Measurements from ENCODE around the gene IRAK4. TPM values are rescaled to one million over a fixed set of nuclear protein-coding genes. Genes with fewer than 3 reads are reported as not detected.

IRAK4 gene
- total RNA-seq, 1 donor from 2014 or later: 17.3 TPM

- Mint-ChIP-seq H3K27me3 (ENCODE audit: unreplicated experiment) (no peaks in the 10 kb centered on the region), H3K4me1 (ENCODE audit: unreplicated experiment) (no peaks in the 10 kb centered on the region), H3K36me3 (ENCODE audit: low read depth, unreplicated experiment) (no peaks in the 10 kb centered on the region), H3K4me3 (ENCODE audit: unreplicated experiment) (no peak overlapping the region), H3K27ac (ENCODE audit: unreplicated experiment) (no peak overlapping the region), H3K9me3 (ENCODE audit: unreplicated experiment) (no peaks in the 10 kb centered on the region)
- no peak for DNase-seq (ENCODE audit: low spot score)
- no peak for TF ChIP-seq CTCF (IDR thresholded peaks at IDR 0.05; ENCODE audit: unreplicated experiment)
These were observed 30.1 kb upstream of the IRAK4 start for GRCh38 chr12:43728698-43729097.

GRCh38 chr12:43730283-43730682 lies 28.5 kb upstream of the IRAK4 start:
- H3K4me1 Mint-ChIP-seq (ENCODE audit: unreplicated experiment): no peaks in the 10 kb centered on the region
- H3K9me3 Mint-ChIP-seq (ENCODE audit: unreplicated experiment): no peaks in the 10 kb centered on the region
- H3K27ac Mint-ChIP-seq (ENCODE audit: unreplicated experiment): no peak overlapping the region
- no peaks in the 10 kb centered on the region for H3K36me3 Mint-ChIP-seq (ENCODE audit: low read depth, unreplicated experiment)
- DNase-seq (ENCODE audit: low spot score): no peak
- no peak overlapping the region for H3K4me3 Mint-ChIP-seq (ENCODE audit: unreplicated experiment)
- TF ChIP-seq CTCF (IDR thresholded peaks at IDR 0.05; ENCODE audit: unreplicated experiment): no peak
- H3K27me3 Mint-ChIP-seq (ENCODE audit: unreplicated experiment): no peaks in the 10 kb centered on the region

GRCh38 chr12:43733687-43734086 lies 25.1 kb upstream of the IRAK4 start:
- Mint-ChIP-seq H3K27ac (ENCODE audit: unreplicated experiment) (no peak overlapping the region), H3K4me3 (ENCODE audit: unreplicated experiment) (no peak overlapping the region)
- DNase-seq (ENCODE audit: low spot score): no peak

GRCh38 chr12:43736927-43737440 lies 21.8 kb upstream of the IRAK4 start:
- no peaks in the 10 kb centered on the region for H3K9me3 Mint-ChIP-seq (ENCODE audit: unreplicated experiment)
- H3K4me3 Mint-ChIP-seq (ENCODE audit: unreplicated experiment): no peak overlapping the region
- no peak for DNase-seq (ENCODE audit: low spot score)
- H3K27me3 Mint-ChIP-seq (ENCODE audit: unreplicated experiment): no peaks in the 10 kb centered on the region
- no peak for TF ChIP-seq CTCF (IDR thresholded peaks at IDR 0.05; ENCODE audit: unreplicated experiment)
- no peaks in the 10 kb centered on the region for H3K36me3 Mint-ChIP-seq (ENCODE audit: low read depth, unreplicated experiment)
- no peaks in the 10 kb centered on the region for H3K4me1 Mint-ChIP-seq (ENCODE audit: unreplicated experiment)
- no peak overlapping the region for H3K27ac Mint-ChIP-seq (ENCODE audit: unreplicated experiment)

More at GRCh38 chr12:43733687-43734086, 25.1 kb upstream of the IRAK4 start:
- H3K36me3 Mint-ChIP-seq (ENCODE audit: low read depth, unreplicated experiment): no peaks in the 10 kb centered on the region
- no peaks in the 10 kb centered on the region for H3K9me3 Mint-ChIP-seq (ENCODE audit: unreplicated experiment)
- no peak for TF ChIP-seq CTCF (IDR thresholded peaks at IDR 0.05; ENCODE audit: unreplicated experiment)
- H3K4me1 Mint-ChIP-seq (ENCODE audit: unreplicated experiment): no peaks in the 10 kb centered on the region
- H3K27me3 Mint-ChIP-seq (ENCODE audit: unreplicated experiment): no peaks in the 10 kb centered on the region

- Mint-ChIP-seq H3K36me3 (ENCODE audit: low read depth, unreplicated experiment) (no peaks in the 10 kb centered on the region), H3K4me3 (ENCODE audit: unreplicated experiment) (no peak overlapping the region), H3K27ac (ENCODE audit: unreplicated experiment) (no peak overlapping the region), H3K27me3 (ENCODE audit: unreplicated experiment) (no peaks in the 10 kb centered on the region), H3K9me3 (ENCODE audit: unreplicated experiment) (no peaks in the 10 kb centered on the region), H3K4me1 (ENCODE audit: unreplicated experiment) (no peaks in the 10 kb centered on the region)
- no peak for DNase-seq (ENCODE audit: low spot score)
- TF ChIP-seq CTCF (IDR thresholded peaks at IDR 0.05; ENCODE audit: unreplicated experiment): no peak
These were observed 21.1 kb upstream of the IRAK4 start for GRCh38 chr12:43737646-43738045.
